ENCODE data around the gene PITPNC1. TPM values are rescaled to one million over a fixed set of nuclear protein-coding genes. Genes with fewer than 3 reads are reported as not detected.

PITPNC1 gene
- total and polyA plus RNA-seq, 2 of the 13 experiments (the other 11 are each of a cell fraction or from before 2014, with no cell fraction given) = 4.1 to 5.7 TPM

DNA sequence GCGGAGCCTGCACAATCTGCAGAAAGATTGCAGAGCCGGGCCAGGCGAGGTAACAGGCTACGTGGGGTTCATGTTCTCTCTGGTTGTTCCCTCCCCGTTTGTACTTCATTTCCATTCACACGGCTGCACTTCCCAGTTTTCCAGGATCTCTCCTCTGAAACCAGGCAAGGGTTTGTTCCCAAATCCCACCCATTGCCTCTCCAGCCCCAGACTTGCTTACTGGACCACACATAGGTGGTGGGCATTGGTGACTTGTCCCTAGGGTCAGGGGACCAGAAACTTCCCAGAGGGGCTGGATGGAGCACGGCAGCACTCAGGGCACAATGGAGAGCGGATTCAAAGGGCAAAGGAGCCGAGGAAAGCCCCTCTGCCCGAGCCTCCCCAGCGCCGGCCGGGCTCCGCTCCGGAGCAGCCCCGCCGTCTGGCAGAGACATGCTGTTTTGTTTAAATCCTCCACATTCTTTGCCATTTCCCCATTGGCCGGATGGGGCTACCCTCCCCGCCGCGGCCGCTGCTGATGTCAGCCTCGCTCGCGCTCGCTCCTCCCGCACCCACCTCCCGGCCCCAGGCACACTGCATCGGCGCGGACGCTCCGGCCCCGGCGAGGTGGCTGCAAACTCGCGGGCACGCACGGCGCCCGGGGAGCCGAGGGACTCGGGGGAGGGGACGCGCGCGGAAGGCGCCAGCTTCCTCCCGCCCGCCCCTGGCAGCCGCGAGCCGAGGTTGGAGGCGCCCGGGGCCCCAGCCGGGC lies at the start of gene PITPNC1 (continued):
- TF ChIP-seq ZSCAN22 (CRISPR knock-in tag; IDR thresholded peaks at IDR 0.05) (0 out of 2 replicates have a peak, but pooled peaks have one; percentile 61), HOXA5 (CRISPR knock-in tag; IDR thresholded peaks at IDR 0.05) (no peak), SAP130 (CRISPR knock-in tag; IDR thresholded peaks at IDR 0.05; ENCODE audit: low read depth) (peak; percentile 91), MTF1 (CRISPR knock-in tag; IDR thresholded peaks at IDR 0.05) (no peak), EZH2 (conservative IDR thresholded peaks at IDR 0.05; ENCODE audit: low read depth, low read length) (no peak), NONO (IDR thresholded peaks at IDR 0.05) (no peak), NONO (CRISPR knock-in tag; conservative IDR thresholded peaks at IDR 0.05) (no peak), ZNF589 (CRISPR knock-in tag; conservative IDR thresholded peaks at IDR 0.05) (no peak), ZNF383 (CRISPR knock-in tag; IDR thresholded peaks at IDR 0.05; ENCODE audit: borderline replicate concordance) (no peak), ZNF549 (CRISPR knock-in tag; IDR thresholded peaks at IDR 0.05) (no peak), ZNF180 (CRISPR knock-in tag; IDR thresholded peaks at IDR 0.05; ENCODE audit: borderline replicate concordance, low read depth) (no peak), EP300 (IDR thresholded peaks at IDR 0.05; ENCODE audit: low read depth in 2 of 2, low read length in 2 of 2) (no peak), EP300 (CRISPR knock-in tag; IDR thresholded peaks at IDR 0.05; ENCODE audit: borderline replicate concordance) (no peak), MEF2D (CRISPR knock-in tag; IDR thresholded peaks at IDR 0.05) (no peak; the same call in 1 of the 2 replicates), NCOA1 (CRISPR knock-in tag; IDR thresholded peaks at IDR 0.05) (no peak), CAMTA2 (CRISPR knock-in tag; IDR thresholded peaks at IDR 0.05; ENCODE audit: borderline replicate concordance) (no peak), PTBP1 (IDR thresholded peaks at IDR 0.05; ENCODE audit: low read depth, low read length, poor library complexity, severe bottlenecking) (peak; percentile 12), EEA1 (CRISPR knock-in tag; IDR thresholded peaks at IDR 0.05; ENCODE audit: borderline replicate concordance) (0 out of 2 replicates have a peak, but pooled peaks have one; percentile 50), MEIS2 (CRISPR knock-in tag; IDR thresholded peaks at IDR 0.05) (no peak), KLF15 (CRISPR knock-in tag; IDR thresholded peaks at IDR 0.05; ENCODE audit: borderline replicate concordance) (no peak)
- TF ChIP-seq, protein P1, sequence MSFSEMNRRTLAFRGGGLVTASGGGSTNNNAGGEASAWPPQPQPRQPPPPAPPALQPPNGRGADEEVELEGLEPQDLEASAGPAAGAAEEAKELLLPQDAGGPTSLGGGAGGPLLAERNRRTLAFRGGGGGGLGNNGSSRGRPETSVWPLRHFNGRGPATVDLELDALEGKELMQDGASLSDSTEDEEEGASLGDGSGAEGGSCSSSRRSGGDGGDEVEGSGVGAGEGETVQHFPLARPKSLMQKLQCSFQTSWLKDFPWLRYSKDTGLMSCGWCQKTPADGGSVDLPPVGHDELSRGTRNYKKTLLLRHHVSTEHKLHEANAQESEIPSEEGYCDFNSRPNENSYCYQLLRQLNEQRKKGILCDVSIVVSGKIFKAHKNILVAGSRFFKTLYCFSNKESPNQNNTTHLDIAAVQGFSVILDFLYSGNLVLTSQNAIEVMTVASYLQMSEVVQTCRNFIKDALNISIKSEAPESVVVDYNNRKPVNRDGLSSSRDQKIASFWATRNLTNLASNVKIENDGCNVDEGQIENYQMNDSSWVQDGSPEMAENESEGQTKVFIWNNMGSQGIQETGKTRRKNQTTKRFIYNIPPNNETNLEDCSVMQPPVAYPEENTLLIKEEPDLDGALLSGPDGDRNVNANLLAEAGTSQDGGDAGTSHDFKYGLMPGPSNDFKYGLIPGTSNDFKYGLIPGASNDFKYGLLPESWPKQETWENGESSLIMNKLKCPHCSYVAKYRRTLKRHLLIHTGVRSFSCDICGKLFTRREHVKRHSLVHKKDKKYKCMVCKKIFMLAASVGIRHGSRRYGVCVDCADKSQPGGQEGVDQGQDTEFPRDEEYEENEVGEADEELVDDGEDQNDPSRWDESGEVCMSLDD (CRISPR knock-in tag; IDR thresholded peaks at IDR 0.05; ENCODE audit: borderline replicate concordance) = no peak
- TF ChIP-seq, protein P2, sequence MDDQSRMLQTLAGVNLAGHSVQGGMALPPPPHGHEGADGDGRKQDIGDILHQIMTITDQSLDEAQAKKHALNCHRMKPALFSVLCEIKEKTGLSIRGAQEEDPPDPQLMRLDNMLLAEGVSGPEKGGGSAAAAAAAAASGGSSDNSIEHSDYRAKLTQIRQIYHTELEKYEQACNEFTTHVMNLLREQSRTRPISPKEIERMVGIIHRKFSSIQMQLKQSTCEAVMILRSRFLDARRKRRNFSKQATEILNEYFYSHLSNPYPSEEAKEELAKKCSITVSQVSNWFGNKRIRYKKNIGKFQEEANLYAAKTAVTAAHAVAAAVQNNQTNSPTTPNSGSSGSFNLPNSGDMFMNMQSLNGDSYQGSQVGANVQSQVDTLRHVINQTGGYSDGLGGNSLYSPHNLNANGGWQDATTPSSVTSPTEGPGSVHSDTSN (CRISPR knock-in tag; IDR thresholded peaks at IDR 0.05; ENCODE audit: borderline replicate concordance) = no peak
- TF ChIP-seq, protein P3, sequence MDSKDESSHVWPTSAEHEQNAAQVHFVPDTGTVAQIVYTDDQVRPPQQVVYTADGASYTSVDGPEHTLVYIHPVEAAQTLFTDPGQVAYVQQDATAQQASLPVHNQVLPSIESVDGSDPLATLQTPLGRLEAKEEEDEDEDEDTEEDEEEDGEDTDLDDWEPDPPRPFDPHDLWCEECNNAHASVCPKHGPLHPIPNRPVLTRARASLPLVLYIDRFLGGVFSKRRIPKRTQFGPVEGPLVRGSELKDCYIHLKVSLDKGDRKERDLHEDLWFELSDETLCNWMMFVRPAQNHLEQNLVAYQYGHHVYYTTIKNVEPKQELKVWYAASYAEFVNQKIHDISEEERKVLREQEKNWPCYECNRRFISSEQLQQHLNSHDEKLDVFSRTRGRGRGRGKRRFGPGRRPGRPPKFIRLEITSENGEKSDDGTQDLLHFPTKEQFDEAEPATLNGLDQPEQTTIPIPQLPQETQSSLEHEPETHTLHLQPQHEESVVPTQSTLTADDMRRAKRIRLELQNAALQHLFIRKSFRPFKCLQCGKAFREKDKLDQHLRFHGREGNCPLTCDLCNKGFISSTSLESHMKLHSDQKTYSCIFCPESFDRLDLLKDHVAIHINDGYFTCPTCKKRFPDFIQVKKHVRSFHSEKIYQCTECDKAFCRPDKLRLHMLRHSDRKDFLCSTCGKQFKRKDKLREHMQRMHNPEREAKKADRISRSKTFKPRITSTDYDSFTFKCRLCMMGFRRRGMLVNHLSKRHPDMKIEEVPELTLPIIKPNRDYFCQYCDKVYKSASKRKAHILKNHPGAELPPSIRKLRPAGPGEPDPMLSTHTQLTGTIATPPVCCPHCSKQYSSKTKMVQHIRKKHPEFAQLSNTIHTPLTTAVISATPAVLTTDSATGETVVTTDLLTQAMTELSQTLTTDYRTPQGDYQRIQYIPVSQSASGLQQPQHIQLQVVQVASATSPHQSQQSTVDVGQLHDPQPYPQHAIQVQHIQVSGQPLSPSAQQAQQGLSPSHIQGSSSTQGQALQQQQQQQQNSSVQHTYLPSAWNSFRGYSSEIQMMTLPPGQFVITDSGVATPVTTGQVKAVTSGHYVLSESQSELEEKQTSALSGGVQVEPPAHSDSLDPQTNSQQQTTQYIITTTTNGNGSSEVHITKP (CRISPR knock-in tag; IDR thresholded peaks at IDR 0.05; ENCODE audit: low read depth) = no peak
